NT2/D1 (cell line): Measurements from ENCODE around the gene PDE4B.

Experiments used
- DNase-seq: peaks from one replicate; pipeline ENCODE4 v3.0.0-alpha.2; 2011; ENCODE audit warnings: low read depth, low spot score
- H3K27me3 ChIP-seq: 2 replicates; pipeline ENCODE4 v1.6.0; 2011; ENCODE audit warnings: mild to moderate bottlenecking; ENCODE audit not compliant: insufficient read length, insufficient read depth
- H3K36me3 ChIP-seq: 2 replicates; pipeline ENCODE4 v1.6.1; 2011; ENCODE audit warnings: mild to moderate bottlenecking, low read length, mixed read lengths; ENCODE audit not compliant: insufficient read depth, insufficient read length
- H3K4me1 ChIP-seq: 2 replicates; pipeline ENCODE4 v1.5.1; 2011; ENCODE audit not compliant: insufficient read depth, insufficient read length
- H3K4me3 ChIP-seq: 2 replicates; pipeline ENCODE4 v1.5.1; 2011; ENCODE audit warnings: low read depth; ENCODE audit not compliant: insufficient read length
- H3K9ac ChIP-seq: 2 replicates; pipeline ENCODE4 v1.6.0; 2011; ENCODE audit warnings: low read depth; ENCODE audit not compliant: insufficient read length
- H3K9me3 ChIP-seq: 2 replicates; pipeline ENCODE4 v1.5.1; 2011; ENCODE audit warnings: mild to moderate bottlenecking, low read length; ENCODE audit not compliant: insufficient read depth
- SUZ12 ChIP-seq: IDR thresholded peaks from 2 replicates; pipeline ENCODE4 v1.6.1; 2011; ENCODE audit not compliant: insufficient read length, insufficient read depth; ENCODE audit errors: extremely low read depth
- YY1 ChIP-seq: IDR thresholded peaks from 2 replicates; pipeline ENCODE4 v1.6.1; 2011; ENCODE audit not compliant: insufficient read length, insufficient read depth
- ZNF274 ChIP-seq: IDR thresholded peaks from 2 replicates; pipeline ENCODE4 v1.6.1; 2011; ENCODE audit warnings: mild to moderate bottlenecking, low read depth, low read length

PDE4B gene

GRCh38 chr1:66380452-66381212 is 587.9 kb downstream of the PDE4B start:
- Histone ChIP-seq H3K4me1 (no peaks in the 10 kb centered on the region), H3K27me3 (no peaks in the 10 kb centered on the region), H3K9ac (no peak overlapping the region), H3K36me3 (no peaks in the 10 kb centered on the region), H3K9me3 (peaks cover 12% of the 10 kb centered on the region; the same call in 1 of the 2 replicates), H3K4me3 (no peak overlapping the region)
- no peak for TF ChIP-seq YY1
- no peak for TF ChIP-seq SUZ12
- no peak for TF ChIP-seq ZNF274
- no peak for DNase-seq

- Histone ChIP-seq H3K36me3 (no peaks in the 10 kb centered on the region), H3K4me1 (no peaks in the 10 kb centered on the region), H3K4me3 (no peak overlapping the region), H3K9me3 (peaks cover 23% of the 10 kb centered on the region), H3K9ac (no peak overlapping the region), H3K27me3 (no peaks in the 10 kb centered on the region)
- DNase-seq, result no peak
- TF ChIP-seq YY1, result no peak
- no peak for TF ChIP-seq SUZ12
- TF ChIP-seq ZNF274, result no peak
Measured at GRCh38 chr1:66381621-66382275, 589.1 kb downstream of the PDE4B start.

GRCh38 chr1:66383168-66383567 is 590.5 kb downstream of the PDE4B start:
- no peak for TF ChIP-seq ZNF274
- no peak for TF ChIP-seq YY1
- no peak for TF ChIP-seq SUZ12
- peaks cover 30% of the 10 kb centered on the region for H3K9me3 ChIP-seq

GRCh38 chr1:66383611-66384010 is 590.9 kb downstream of the PDE4B start:
- no peak for DNase-seq
- no peaks in the 10 kb centered on the region for H3K27me3 ChIP-seq
- no peaks in the 10 kb centered on the region for H3K4me1 ChIP-seq
- H3K36me3 ChIP-seq, result no peaks in the 10 kb centered on the region
- H3K4me3 ChIP-seq, result no peak overlapping the region
- H3K9ac ChIP-seq, result no peak overlapping the region
- no peak for TF ChIP-seq ZNF274
- TF ChIP-seq YY1, result no peak
- no peak for TF ChIP-seq SUZ12
- H3K9me3 ChIP-seq, result peaks cover 30% of the 10 kb centered on the region

More at GRCh38 chr1:66383168-66383567, 590.5 kb downstream of the PDE4B start:
- Histone ChIP-seq H3K9ac (no peak overlapping the region), H3K4me3 (no peak overlapping the region), H3K4me1 (no peaks in the 10 kb centered on the region), H3K27me3 (no peaks in the 10 kb centered on the region), H3K36me3 (no peaks in the 10 kb centered on the region)
- DNase-seq, result no peak

DNA sequence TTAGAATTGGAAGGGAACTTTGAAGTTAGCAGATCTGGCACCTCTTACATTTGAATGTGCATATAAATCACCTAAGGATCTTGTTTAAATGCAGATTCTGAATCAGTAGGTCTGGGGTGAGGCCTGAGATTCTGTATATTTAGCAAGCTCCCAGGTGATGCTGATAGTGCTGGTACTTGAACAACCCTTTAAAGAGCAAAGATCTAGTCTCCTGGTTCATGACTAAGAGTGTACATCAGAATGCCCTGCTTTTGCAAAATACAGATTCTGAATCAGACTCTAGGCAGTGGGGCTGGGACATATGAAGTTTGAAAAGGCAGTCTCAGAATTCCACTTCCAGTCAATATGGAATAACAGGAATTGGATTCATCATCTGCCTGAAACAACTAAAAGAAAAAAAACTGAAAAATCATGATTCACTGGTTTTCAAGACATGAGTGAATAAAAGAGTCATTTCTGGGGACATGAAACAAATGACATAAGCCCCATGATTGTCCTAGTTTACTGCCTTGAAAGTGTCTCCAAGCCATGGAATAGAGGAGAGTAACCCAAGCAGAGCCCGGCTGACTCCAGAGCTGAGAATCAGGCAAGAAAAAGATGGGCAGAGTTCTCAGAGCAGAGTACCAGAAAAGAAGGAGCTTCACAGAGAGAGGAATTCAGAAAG is 591.7 kb downstream of the PDE4B start:
- no peaks in the 10 kb centered on the region for H3K4me1 ChIP-seq
- DNase-seq, result no peak
- TF ChIP-seq SUZ12, result no peak
- TF ChIP-seq YY1, result no peak
- H3K9ac ChIP-seq, result no peak overlapping the region
- H3K36me3 ChIP-seq, result no peaks in the 10 kb centered on the region
- H3K4me3 ChIP-seq, result no peak overlapping the region
- H3K9me3 ChIP-seq, result peaks cover 30% of the 10 kb centered on the region
- no peaks in the 10 kb centered on the region for H3K27me3 ChIP-seq

- Histone ChIP-seq H3K4me1 (no peaks in the 10 kb centered on the region), H3K9ac (no peak overlapping the region), H3K4me3 (no peak overlapping the region), H3K36me3 (no peaks in the 10 kb centered on the region), H3K27me3 (no peaks in the 10 kb centered on the region), H3K9me3 (peaks cover 30% of the 10 kb centered on the region)
- no peak for DNase-seq
- TF ChIP-seq ZNF274 (no peak), SUZ12 (no peak), YY1 (no peak)
Measured at GRCh38 chr1:66386712-66387111, 594.0 kb downstream of the PDE4B start.

- Histone ChIP-seq H3K4me3 (no peak overlapping the region), H3K4me1 (no peaks in the 10 kb centered on the region), H3K9me3 (peaks cover 20% of the 10 kb centered on the region), H3K36me3 (no peaks in the 10 kb centered on the region), H3K9ac (no peak overlapping the region), H3K27me3 (no peaks in the 10 kb centered on the region)
- DNase-seq, result no peak
- TF ChIP-seq ZNF274, result no peak
Measured at GRCh38 chr1:66388913-66389312, 596.2 kb downstream of the PDE4B start.
